ENCODE results near the gene CTRB2. TPM values are rescaled to one million over a fixed set of nuclear protein-coding genes. Genes with fewer than 3 reads are reported as not detected.
A peak's percentile ranks its signal among the peaks of the same experiment; 100 is the strongest.

Gene CTRB2
- polyA plus RNA-seq, 1 of the 3 experiments (the other 2 are of a cell fraction) = not detected

DNA sequence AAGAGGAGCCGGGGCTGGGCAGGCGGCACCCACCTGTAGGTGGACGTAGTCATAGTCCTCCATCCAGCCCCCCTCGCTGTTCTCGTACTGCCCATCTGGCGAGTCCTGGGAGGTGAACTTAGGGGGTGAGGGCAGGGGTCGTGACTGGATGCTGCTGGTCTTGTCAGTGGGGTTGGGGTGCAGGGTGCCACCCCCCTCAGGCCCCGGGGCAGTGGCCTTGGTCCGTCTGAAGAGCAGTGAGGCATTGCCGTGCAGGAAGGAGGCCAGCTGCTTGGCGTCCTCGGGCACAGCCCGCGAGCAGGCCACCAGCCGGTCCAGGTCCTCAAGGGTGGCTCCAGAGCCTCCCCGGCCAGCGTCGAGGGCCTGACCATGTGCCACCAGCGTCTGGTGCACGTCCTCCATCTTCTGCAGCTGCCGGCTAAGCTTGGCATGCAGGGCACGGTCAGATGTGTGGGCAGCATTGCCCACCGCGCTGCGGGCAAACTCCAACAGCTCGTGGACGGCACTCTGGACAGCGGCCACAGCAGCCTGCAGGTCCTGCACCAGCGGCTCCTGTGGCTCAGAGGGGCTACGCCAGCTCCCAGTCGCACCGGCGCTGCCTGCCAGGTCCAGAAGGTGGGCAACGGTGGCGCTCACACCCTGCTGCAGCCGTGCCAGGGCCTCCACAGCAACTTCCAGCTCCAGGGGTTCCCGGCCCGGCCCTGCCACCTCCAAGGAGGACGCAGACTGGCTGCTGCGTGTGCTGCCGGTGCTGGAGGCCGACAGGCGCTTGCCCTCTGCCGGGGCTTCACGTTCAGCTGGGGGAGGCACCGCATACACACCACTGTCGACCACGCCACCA, 28.1 kb upstream of the CTRB2 start (continued):
- TF ChIP-seq SIN3A (IDR thresholded peaks at IDR 0.05; ENCODE audit: borderline replicate concordance, low read depth, low read length) (no peak), RAD21 (IDR thresholded peaks at IDR 0.05; ENCODE audit: low read length) (no peak), MEF2A (IDR thresholded peaks at IDR 0.05; ENCODE audit: borderline replicate concordance, low read depth) (no peak), ELF1 (IDR thresholded peaks at IDR 0.05) (no peak), FOXM1 (IDR thresholded peaks at IDR 0.05; ENCODE audit: low read depth) (no peak), TCF12 (IDR thresholded peaks at IDR 0.05) (no peak), GATA2 (CRISPR knock-in tag; IDR thresholded peaks at IDR 0.05) (no peak)
- TF ChIP-seq, protein P1, sequence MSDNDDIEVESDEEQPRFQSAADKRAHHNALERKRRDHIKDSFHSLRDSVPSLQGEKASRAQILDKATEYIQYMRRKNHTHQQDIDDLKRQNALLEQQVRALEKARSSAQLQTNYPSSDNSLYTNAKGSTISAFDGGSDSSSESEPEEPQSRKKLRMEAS (IDR thresholded peaks at IDR 0.05; ENCODE audit: low read depth) = no peak

DNA sequence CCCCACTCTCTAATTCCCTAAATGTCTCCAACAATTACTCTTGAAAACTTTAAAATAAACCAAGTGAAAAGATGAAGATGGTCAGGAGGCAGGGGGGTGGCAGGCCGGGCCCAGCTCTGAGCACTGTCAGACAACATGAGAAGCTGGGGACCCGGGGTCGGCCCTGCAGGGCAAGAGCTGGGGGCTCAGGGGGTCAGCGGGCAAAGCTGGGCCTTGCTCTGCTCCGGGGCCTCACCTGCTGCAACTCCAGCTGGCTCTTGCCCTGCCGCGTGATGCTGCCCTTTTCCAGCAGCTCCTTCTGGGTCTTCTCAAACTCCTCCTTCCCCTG, 26.6 kb upstream of the CTRB2 start:
- H3K4me1 ChIP-seq (ENCODE audit: control insufficient read depth in 1 of 2, insufficient read depth in 2 of 2, low read depth in 1 of 2, low read length in 1 of 2) = peaks cover 18% of the 10 kb centered on the region in 2 experiments; a peak in 3 of 4 replicates
- H3K9ac ChIP-seq = no peak overlapping the region
- POLR2A ChIA-PET = interaction anchor here (1.3 kb wide), 1 partner anchor 152 kb away, joined by 5 read pairs; no protein-coding TSS in a partner anchor
- TF ChIP-seq NFIC (IDR thresholded peaks at IDR 0.05; ENCODE audit: borderline replicate concordance) (no peak), CHD2 (IDR thresholded peaks at IDR 0.05; ENCODE audit: low read length, partially characterized antibody) (no peak), MXI1 (IDR thresholded peaks at IDR 0.05; ENCODE audit: low read depth, low read length) (no peak), SMC3 (IDR thresholded peaks at IDR 0.05; ENCODE audit: low read depth, low read length) (no peak), POLR2AphosphoS5 (IDR thresholded peaks at IDR 0.05; ENCODE audit: low read depth, low read length) (no peak), FOSL2 (IDR thresholded peaks at IDR 0.05; ENCODE audit: borderline replicate concordance, low read depth) (no peak), NRF1 (IDR thresholded peaks at IDR 0.05; ENCODE audit: low read depth, low read length) (no peak), ELF1 (IDR thresholded peaks at IDR 0.05) (no peak)
- TF ChIP-seq, protein P2, sequence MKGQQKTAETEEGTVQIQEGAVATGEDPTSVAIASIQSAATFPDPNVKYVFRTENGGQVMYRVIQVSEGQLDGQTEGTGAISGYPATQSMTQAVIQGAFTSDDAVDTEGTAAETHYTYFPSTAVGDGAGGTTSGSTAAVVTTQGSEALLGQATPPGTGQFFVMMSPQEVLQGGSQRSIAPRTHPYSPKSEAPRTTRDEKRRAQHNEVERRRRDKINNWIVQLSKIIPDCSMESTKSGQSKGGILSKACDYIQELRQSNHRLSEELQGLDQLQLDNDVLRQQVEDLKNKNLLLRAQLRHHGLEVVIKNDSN (IDR thresholded peaks at IDR 0.05; ENCODE audit: borderline replicate concordance, low read depth) = no peak
- no peaks in the 10 kb centered on the region for H3K27me3 ChIP-seq (ENCODE audit: insufficient read depth)
- no peak for DNase-seq
- H3K4me2 ChIP-seq = 0 out of 2 replicates have a peak overlapping the region, but pooled peaks have one; percentile 44
- H3K9me2 ChIP-seq = no peaks in the 10 kb centered on the region
- peaks cover 93% of the 10 kb centered on the region for H3K79me2 ChIP-seq (ENCODE audit: insufficient read depth)
- peaks cover 39% of the 10 kb centered on the region for H3F3A ChIP-seq (replicated peaks; ENCODE audit: insufficient read depth)
- no peak overlapping the region; a peak in 1 of 4 replicates for H3K4me3 ChIP-seq (ENCODE audit: low read depth in 2 of 2, low read length in 1 of 2)
- peak overlapping the region in 1 of 2 experiments; percentile 57; a peak in 1 of 4 replicates for H3K27ac ChIP-seq (ENCODE audit: low read depth in 2 of 2, low read length in 1 of 2)
- CTCF ChIA-PET = interaction anchor here (0.6 to 5.4 kb wide), 58 partner anchors 12 to 331 kb away, joined by 3 to 72 read pairs (median 6); partner anchors contain the start of gene CFDP1
- no peak overlapping the region for H2AFZ ChIP-seq (ENCODE audit: low read depth)
- no peaks in the 10 kb centered on the region for H3K9me3 ChIP-seq
- WGBS (ENCODE audit: low lambda C conversion rate) = 58% methylated on average over 2 of the region's 7 CpGs
- H3K36me3 ChIP-seq (replicated peaks in 1 of 2; ENCODE audit: control insufficient read depth in 1 of 2, insufficient read depth in 2 of 2, low read length in 1 of 2) = peaks cover 52 to 53% of the 10 kb centered on the region in 2 experiments
- peaks cover 86% of the 10 kb centered on the region for H4K20me1 ChIP-seq (ENCODE audit: insufficient read depth)

All from SK-N-SH (cell line).